K562 (cell line): Measurements from ENCODE around the gene ZFP64. TPM values are rescaled to one million over a fixed set of nuclear protein-coding genes. Genes with fewer than 3 reads are reported as not detected.
A peak's percentile ranks its signal among the peaks of the same experiment; 100 is the strongest.

ENCODE experiments used
- EHMT2 ChIP-seq: fragments of 450-650 bp; IDR thresholded peaks from 2 replicates; pipeline ENCODE4 v1.6.1; 2018; ENCODE audit warnings: antibody characterized with exemption
- EWSR1 ChIP-seq: fragments of 450-650 bp; IDR thresholded peaks from 2 replicates; pipeline ENCODE4 v1.6.1; 2018; ENCODE audit warnings: borderline replicate concordance, mild to moderate bottlenecking, low read depth, moderate library complexity; ENCODE audit not compliant: partially characterized antibody
- GATAD2B ChIP-seq: fragments of 450-650 bp; IDR thresholded peaks from 2 replicates; pipeline ENCODE4 v1.6.1; 2017; ENCODE audit warnings: mild to moderate bottlenecking, borderline replicate concordance
- MAZ ChIP-seq, 2 experiments: fragments of 450-650 bp in 1 of 2; sonication (generic) in 1 of 2; formaldehyde crosslinking; IDR thresholded peaks in 1 of 2; conservative IDR thresholded peaks in 1 of 2; 2 replicates each; pipeline versions ENCODE4 v1.4.0 to v1.5.0; 2020; ENCODE audit warnings: mild to moderate bottlenecking in 1 of 2, missing genetic modification reagents in 1 of 2
- NRF1 ChIP-seq, 2 experiments: fragments of 450-650 bp; IDR thresholded peaks in 1 of 2; conservative IDR thresholded peaks in 1 of 2; 2 replicates each; pipeline ENCODE4 v1.6.1; 2014; ENCODE audit warnings: mild to moderate bottlenecking in 2 of 2
- PHB2 ChIP-seq: fragments of 450-650 bp; IDR thresholded peaks from 2 replicates; pipeline ENCODE4 v1.6.1; 2017; ENCODE audit warnings: low read depth
- SRSF3 ChIP-seq: fragments of 200-400 bp; formaldehyde crosslinking; IDR thresholded peaks from 2 replicates; pipeline ENCODE4 v1.6.1; 2016; ENCODE audit warnings: mild to moderate bottlenecking, low read length, moderate library complexity; ENCODE audit not compliant: insufficient read depth
- ZC3H8 ChIP-seq: fragments of 450-650 bp; IDR thresholded peaks from 2 replicates; pipeline ENCODE4 v1.6.1; 2017
- ZNF12 ChIP-seq: sonication (generic); formaldehyde crosslinking; IDR thresholded peaks from 2 replicates; pipeline ENCODE4 v1.4.0; 2020; ENCODE audit warnings: mild to moderate bottlenecking, missing genetic modification reagents
- polyA plus RNA-seq, 8 experiments: library from polyadenylated mRNA; depleted of rRNA in 4 of 8; stranded (reverse) in 5 of 8; unstranded in 3 of 8; fragments of >200 nt; fragmentation: Nextera tagmentation in 2 of 8; fragmentation: Illumina TruSeq in 1 of 8; extraction: Ambion mirVana in 2 of 8; extraction: Trizol in 1 of 8; gene quantifications; 2 replicates each; pipeline versions ENCODE4 v1.2.1 to v1.2.3, GENCODE V29; 2011 to 2014; ENCODE audit warnings: inconsistent platforms in 1 of 8, missing spikeins in 1 of 8
- total RNA-seq, 7 experiments: library from RNA; depleted of rRNA in 6 of 7; stranded (reverse); fragments of >200 nt in 6 of 7; fragmentation: Illumina TruSeq in 2 of 7; extraction: Trizol in 2 of 7; gene quantifications; 2 replicates each; pipeline versions ENCODE4 v1.2.1 to v1.2.3, GENCODE V29; 2011 to 2021; ENCODE audit warnings: low replicate concordance in 1 of 7
- TF ChIP-seq, protein P1 (sequence below): fragments of 450-650 bp; IDR thresholded peaks from 2 replicates; pipeline ENCODE4 v1.7.1; 2018; ENCODE audit warnings: mild to moderate bottlenecking, low read depth; ENCODE audit not compliant: partially characterized antibody
- TF ChIP-seq, protein P2 (sequence below): sonication (generic); formaldehyde crosslinking; IDR thresholded peaks from 2 replicates; pipeline ENCODE4 v1.8.0; 2023; ENCODE audit warnings: missing genetic modification reagents, mild to moderate bottlenecking, borderline replicate concordance
- TF ChIP-seq, protein P3 (sequence below): fragments of 450-650 bp; IDR thresholded peaks from 2 replicates; pipeline ENCODE4 v1.6.1; 2017; ENCODE audit warnings: mild to moderate bottlenecking, moderate library complexity
- TF ChIP-seq, protein P4 (sequence below): fragments of 450-650 bp; formaldehyde crosslinking; IDR thresholded peaks from 2 replicates; pipeline ENCODE4 v1.4.0; 2022; ENCODE audit warnings: mild to moderate bottlenecking, moderate library complexity
- TF ChIP-seq, protein P5 (sequence below): fragments of 450-650 bp; IDR thresholded peaks from 2 replicates; pipeline ENCODE4 v1.7.0; 2016; ENCODE audit warnings: borderline replicate concordance

The ZFP64 gene
- total and polyA plus RNA-seq, 9 of the 15 experiments (the other 6 are each of a cell fraction or from before 2014, with no cell fraction given), result 1.4 to 13.4 (median 7.0) TPM

DNA sequence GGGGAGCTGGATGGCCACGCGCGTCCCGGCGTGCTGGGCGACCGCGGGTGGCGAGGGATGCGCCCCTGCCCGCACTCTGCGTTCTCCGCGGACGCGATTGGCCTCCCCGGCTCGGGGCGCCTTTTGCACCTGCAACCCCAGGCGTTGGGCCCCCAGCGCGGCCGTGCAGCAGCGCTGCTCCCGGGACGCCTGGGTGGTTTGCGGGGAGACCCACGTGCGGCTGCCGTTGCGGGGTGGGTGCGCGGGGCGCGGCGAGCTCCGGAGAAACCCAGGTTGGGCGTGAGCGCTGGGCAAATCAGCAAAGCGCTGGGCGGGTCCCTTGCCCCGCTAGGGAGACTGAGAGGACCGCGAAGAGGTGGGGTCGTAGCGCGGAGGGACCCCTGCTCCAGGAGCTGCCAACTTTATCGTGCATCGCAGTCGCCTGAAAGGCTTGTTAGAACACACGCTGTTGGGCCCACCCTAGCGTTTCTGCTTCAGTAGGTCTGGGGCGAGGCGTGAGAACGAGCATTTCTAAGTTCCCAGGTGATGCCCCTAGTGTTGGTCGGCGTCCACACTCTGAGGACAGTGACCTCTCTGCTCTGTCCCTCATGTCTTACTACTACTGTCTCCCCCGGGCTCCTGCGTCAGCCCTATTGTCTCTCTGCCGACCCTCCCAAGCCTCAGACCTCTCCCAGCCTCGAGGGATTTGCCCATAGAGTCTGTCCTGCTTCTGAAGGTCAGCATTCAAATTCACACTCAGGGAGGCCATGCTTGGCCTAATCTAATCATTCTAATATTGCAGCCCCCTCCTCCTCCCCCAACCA is 538 bp upstream of the ZFP64 start (continued):
- TF ChIP-seq, protein P1, sequence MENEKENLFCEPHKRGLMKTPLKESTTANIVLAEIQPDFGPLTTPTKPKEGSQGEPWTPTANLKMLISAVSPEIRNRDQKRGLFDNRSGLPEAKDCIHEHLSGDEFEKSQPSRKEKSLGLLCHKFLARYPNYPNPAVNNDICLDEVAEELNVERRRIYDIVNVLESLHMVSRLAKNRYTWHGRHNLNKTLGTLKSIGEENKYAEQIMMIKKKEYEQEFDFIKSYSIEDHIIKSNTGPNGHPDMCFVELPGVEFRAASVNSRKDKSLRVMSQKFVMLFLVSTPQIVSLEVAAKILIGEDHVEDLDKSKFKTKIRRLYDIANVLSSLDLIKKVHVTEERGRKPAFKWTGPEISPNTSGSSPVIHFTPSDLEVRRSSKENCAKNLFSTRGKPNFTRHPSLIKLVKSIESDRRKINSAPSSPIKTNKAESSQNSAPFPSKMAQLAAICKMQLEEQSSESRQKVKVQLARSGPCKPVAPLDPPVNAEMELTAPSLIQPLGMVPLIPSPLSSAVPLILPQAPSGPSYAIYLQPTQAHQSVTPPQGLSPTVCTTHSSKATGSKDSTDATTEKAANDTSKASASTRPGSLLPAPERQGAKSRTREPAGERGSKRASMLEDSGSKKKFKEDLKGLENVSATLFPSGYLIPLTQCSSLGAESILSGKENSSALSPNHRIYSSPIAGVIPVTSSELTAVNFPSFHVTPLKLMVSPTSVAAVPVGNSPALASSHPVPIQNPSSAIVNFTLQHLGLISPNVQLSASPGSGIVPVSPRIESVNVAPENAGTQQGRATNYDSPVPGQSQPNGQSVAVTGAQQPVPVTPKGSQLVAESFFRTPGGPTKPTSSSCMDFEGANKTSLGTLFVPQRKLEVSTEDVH, result no peak
- TF ChIP-seq, protein P2, sequence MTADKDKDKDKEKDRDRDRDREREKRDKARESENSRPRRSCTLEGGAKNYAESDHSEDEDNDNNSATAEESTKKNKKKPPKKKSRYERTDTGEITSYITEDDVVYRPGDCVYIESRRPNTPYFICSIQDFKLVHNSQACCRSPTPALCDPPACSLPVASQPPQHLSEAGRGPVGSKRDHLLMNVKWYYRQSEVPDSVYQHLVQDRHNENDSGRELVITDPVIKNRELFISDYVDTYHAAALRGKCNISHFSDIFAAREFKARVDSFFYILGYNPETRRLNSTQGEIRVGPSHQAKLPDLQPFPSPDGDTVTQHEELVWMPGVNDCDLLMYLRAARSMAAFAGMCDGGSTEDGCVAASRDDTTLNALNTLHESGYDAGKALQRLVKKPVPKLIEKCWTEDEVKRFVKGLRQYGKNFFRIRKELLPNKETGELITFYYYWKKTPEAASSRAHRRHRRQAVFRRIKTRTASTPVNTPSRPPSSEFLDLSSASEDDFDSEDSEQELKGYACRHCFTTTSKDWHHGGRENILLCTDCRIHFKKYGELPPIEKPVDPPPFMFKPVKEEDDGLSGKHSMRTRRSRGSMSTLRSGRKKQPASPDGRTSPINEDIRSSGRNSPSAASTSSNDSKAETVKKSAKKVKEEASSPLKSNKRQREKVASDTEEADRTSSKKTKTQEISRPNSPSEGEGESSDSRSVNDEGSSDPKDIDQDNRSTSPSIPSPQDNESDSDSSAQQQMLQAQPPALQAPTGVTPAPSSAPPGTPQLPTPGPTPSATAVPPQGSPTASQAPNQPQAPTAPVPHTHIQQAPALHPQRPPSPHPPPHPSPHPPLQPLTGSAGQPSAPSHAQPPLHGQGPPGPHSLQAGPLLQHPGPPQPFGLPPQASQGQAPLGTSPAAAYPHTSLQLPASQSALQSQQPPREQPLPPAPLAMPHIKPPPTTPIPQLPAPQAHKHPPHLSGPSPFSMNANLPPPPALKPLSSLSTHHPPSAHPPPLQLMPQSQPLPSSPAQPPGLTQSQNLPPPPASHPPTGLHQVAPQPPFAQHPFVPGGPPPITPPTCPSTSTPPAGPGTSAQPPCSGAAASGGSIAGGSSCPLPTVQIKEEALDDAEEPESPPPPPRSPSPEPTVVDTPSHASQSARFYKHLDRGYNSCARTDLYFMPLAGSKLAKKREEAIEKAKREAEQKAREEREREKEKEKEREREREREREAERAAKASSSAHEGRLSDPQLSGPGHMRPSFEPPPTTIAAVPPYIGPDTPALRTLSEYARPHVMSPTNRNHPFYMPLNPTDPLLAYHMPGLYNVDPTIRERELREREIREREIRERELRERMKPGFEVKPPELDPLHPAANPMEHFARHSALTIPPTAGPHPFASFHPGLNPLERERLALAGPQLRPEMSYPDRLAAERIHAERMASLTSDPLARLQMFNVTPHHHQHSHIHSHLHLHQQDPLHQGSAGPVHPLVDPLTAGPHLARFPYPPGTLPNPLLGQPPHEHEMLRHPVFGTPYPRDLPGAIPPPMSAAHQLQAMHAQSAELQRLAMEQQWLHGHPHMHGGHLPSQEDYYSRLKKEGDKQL (CRISPR knock-in tag), result 0 out of 2 replicates have a peak, but pooled peaks have one; percentile 58
- no peak for TF ChIP-seq PHB2
- no peak for TF ChIP-seq EHMT2
- TF ChIP-seq, protein P3, sequence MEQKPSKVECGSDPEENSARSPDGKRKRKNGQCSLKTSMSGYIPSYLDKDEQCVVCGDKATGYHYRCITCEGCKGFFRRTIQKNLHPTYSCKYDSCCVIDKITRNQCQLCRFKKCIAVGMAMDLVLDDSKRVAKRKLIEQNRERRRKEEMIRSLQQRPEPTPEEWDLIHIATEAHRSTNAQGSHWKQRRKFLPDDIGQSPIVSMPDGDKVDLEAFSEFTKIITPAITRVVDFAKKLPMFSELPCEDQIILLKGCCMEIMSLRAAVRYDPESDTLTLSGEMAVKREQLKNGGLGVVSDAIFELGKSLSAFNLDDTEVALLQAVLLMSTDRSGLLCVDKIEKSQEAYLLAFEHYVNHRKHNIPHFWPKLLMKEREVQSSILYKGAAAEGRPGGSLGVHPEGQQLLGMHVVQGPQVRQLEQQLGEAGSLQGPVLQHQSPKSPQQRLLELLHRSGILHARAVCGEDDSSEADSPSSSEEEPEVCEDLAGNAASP, result no peak
- no peak for TF ChIP-seq SRSF3
- no peak for TF ChIP-seq ZC3H8
- peak; percentile 26 to 47; a peak in 3 of 4 replicates for TF ChIP-seq NRF1 (conservative IDR thresholded peaks at IDR 0.05 in 1 of 2, IDR thresholded peaks at IDR 0.05 in 1 of 2)
- TF ChIP-seq ZNF12 (CRISPR knock-in tag), result 0 out of 2 replicates have a peak, but pooled peaks have one; percentile 5
- no peak for TF ChIP-seq GATAD2B
- TF ChIP-seq, protein P4, sequence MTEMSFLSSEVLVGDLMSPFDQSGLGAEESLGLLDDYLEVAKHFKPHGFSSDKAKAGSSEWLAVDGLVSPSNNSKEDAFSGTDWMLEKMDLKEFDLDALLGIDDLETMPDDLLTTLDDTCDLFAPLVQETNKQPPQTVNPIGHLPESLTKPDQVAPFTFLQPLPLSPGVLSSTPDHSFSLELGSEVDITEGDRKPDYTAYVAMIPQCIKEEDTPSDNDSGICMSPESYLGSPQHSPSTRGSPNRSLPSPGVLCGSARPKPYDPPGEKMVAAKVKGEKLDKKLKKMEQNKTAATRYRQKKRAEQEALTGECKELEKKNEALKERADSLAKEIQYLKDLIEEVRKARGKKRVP (CRISPR knock-in tag), result no peak
- no peak for TF ChIP-seq EWSR1
- TF ChIP-seq, protein P5, sequence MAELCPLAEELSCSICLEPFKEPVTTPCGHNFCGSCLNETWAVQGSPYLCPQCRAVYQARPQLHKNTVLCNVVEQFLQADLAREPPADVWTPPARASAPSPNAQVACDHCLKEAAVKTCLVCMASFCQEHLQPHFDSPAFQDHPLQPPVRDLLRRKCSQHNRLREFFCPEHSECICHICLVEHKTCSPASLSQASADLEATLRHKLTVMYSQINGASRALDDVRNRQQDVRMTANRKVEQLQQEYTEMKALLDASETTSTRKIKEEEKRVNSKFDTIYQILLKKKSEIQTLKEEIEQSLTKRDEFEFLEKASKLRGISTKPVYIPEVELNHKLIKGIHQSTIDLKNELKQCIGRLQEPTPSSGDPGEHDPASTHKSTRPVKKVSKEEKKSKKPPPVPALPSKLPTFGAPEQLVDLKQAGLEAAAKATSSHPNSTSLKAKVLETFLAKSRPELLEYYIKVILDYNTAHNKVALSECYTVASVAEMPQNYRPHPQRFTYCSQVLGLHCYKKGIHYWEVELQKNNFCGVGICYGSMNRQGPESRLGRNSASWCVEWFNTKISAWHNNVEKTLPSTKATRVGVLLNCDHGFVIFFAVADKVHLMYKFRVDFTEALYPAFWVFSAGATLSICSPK, result no peak
- TF ChIP-seq MAZ (CRISPR knock-in tag; conservative IDR thresholded peaks at IDR 0.05 in 1 of 2, IDR thresholded peaks at IDR 0.05 in 1 of 2), result no peak; a peak in 1 of 4 replicates
